Hematopoietic multipotent progenitor cell treated with erythropoietin and hydrocortisone succinate and interleukin-3 and kit ligand, for 8 days (in vitro differentiated cells): ENCODE data around the gene MAT2B.

Source experiments
- DNase-seq: peaks from one replicate; pipeline ENCODE4 v3.0.0-alpha.2; 2015

MAT2B gene

DNA sequence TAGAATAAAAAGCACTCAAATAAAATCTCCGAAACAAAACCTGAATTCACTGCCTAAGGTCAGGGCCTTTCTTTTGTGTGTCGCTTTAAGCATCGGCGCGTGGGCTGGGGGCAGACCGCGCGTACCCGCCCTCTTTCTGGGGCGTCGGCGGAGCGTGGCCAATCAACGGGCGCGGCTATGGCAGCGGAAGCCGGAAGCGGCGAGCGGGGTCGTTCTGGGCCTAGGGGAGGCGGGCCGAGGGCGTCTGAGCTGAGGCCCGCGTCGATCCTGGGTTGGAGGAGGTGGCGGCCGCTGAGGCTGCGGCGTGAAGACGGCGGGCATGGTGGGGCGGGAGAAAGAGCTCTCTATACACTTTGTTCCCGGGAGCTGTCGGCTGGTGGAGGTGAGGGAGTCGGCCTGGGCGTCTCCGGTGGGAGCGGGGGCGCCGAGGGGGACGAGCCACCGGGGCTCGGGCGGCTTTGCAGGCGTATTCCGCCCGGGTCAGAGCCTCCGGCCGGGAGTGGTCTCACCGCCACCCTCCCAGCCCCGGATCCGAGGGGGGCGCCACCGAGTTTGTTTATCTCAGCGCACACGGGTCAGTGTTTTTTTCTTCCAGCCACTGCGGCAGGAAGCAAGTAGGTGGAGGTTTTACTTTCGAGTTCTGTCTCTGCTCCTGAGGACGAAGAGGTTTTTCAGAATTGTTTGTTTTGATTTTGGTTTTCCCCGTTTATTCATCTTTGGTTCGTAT is at the start of gene MAT2B:
MAT2B (plus strand) TSS at position 252 of the 727 bp plus-strand sequence; CDS start at position 320, 68 bp downstream.
- DNase-seq, result peak; percentile 96

DNA sequence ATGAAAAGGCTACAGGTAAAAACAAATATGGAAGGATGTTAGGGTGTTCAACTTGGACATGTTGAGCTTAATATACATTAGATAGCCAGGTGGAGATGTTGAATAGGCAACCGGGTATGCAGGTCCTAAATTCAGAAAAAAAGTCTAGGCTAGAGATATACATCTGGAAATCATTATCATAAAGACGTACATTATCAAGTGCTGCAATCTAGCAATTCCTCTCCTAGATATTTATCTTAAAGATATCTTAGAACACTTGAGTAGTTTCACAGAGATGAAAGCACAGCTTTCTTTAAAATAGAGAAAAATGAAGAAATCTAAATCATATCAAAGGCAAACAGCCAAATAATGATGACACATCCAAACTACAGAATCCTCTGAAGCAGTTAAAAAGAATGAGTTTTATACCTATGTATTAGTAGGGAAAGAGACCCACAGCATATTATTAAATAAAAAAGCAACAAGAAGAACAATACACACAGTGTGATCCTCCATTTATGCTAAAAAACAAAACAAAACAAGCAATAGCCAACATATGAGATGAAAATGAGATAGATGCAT is 49.3 kb upstream of the MAT2B start:
- no peak for DNase-seq

DNA sequence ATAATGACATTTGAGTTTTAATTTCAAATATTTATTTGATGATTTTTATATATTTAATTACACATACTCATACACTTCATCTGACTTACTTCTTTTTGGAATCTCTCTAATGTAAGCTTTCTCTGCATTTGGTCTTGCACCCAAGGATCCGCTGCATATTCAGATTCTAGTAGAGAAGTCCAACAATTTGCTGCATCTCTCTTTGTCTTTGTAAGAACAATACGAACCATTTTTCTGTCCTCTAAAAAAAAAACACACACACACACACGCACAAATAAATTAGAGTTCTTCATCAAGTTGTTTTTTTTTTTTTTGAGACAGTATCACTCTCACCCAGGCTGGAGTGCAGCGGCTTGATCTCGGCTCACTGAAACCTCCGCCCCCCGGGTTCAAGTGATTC is 48.6 kb upstream of the MAT2B start:
- DNase-seq, result no peak

DNA sequence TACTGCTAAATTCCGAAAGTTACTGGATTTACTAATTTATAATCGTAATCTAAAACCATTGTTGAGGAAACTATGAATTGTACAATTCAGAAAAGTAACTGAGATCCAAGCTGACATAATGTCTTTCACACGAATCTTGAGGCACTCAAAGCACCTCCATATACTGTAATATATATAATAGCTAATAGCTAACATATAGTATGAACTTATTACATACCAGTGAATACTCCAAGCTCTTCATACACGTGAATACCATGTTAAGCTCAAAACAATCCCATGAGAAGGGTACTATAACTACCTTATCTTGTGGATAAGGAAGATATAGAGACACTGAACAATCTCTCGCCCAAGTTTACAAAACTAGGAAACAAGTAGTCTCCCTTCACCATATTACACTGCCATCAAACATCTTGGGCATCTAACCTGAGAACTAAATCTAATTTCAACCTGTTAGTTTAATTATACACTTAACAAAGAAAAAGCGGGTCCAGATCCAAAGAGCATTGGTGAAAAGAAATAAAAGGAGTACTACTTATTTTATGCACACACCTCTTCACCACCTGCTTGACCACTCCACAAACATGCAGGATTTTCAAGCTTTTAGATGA is 46.5 kb upstream of the MAT2B start:
- DNase-seq, result peak; percentile 51

DNA sequence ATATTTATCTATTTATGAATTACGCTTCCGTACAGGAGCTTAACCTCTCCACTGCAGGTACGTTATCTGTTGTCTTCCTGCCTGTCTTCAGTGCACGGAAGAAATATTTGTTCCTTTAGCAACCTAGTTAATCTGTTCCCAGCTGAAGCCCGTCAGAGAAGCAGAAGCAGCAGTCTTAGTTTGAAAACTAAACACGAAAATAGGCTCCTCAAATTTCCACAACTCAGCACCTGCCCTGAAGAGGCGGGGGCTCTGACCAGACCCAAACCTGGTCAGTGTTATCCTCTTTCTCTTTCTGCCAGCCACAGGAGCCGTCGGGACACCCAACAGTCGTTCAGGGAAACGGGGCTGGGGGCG is 46.0 kb upstream of the MAT2B start:
- no peak for DNase-seq

DNA sequence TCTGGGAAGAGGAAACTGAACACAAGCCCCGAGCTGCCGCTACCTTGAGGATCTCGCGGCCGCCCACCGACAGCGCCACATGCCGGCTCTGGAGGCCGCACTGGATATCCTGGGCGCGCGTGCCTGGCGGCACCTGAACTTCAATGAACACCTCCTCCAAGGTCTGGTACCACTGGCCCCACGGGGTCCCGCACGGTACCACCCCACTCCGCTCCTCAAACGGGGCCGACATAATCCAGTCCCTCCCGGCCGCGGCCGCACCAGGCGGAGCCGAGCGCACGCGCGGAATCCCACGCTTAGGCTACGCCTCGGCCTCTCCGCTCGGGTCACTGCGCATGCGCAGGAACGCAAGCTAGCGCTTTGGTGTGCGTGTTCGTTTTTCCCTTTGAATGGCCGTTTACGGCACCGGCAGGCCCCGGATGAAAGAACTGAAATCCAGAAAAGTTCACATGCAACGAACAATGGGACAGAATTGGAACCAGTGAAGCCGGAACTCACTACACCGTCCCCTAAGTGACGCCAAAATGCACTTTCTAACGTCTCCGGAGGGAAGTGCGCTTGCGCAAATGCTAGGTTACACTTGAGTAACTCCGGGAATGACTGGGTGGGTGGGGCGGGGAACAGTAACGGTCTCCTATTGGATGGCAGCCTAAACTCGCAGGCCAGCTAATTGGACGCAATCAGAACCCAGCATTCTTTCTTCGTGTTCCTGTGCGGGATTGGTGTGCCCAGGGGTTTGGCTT is 45.4 kb upstream of the MAT2B start, which contains the start of gene NUDCD2:
NUDCD2 (minus strand) TSS at position 284 of the 743 bp plus-strand sequence; CDS start at position 232, 52 bp downstream.
- DNase-seq, result peak; percentile 99

DNA sequence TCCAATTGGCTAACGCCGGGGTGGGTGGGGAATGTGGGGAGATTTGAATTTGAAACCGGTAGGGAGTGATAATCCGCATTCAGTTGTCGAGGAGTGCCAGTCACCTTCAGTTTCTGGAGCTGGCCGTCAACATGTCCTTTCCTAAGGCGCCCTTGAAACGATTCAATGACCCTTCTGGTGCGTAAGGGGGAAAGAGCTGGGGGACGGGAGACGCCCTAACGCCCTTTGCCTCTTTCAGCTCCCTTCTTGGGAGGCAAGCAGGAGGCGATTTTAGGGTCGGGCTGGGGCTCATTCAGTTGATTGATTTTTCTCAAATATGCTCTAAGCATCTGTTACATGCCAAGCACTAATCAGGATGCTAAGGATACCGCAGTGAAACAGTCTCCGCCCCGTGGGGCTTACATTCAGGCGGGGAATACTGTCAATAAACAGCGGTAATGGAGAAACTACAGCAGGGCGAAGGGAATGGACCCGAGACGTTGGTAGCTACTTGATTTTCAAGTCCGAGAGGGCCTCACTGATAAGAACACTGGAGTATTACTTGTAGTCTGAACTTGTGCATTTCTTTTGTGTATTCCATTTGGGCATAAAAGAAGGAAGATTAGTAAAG is 44.8 kb upstream of the MAT2B start, which contains the start of gene HMMR:
HMMR (plus strand) TSS at position 71 of the 610 bp plus-strand sequence; CDS start at position 132, 61 bp downstream.
- DNase-seq, result peak; percentile 72

DNA sequence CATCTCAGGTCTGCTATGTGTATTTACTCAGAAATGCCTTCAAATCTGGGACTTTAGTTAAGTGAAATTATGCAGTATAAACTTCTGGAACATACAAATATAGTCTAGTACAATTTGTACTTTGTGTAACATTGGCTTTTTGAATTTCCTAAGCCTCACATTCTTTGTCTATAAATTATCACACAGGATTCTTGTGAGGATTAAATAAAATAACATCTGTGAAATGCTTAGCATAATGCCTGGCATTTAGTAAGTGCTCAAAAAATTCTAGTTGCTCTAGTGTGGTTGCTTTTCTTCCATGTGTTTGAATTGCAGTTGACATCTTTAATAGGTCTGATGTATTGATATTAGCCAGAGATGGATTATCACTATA is 42.4 kb upstream of the MAT2B start:
- DNase-seq, result no peak

DNA sequence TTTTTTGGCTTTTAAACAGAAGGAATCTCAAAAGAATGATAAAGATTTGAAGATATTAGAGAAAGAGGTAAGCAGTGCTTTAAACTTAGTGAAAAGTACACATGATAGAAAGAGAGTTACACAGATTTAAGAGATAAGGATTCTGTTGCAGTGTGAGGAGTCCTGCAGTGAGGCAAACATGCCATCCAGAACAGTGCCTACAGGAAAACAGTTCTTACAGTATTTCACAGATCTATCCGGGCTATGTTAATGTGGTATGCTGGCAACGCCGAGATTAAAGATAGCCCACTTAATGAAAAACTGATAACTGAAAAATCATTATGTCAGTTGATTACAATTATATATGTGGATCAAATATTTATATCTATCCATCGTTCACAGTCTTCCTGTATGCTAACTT is 37.7 kb upstream of the MAT2B start:
- no peak for DNase-seq

DNA sequence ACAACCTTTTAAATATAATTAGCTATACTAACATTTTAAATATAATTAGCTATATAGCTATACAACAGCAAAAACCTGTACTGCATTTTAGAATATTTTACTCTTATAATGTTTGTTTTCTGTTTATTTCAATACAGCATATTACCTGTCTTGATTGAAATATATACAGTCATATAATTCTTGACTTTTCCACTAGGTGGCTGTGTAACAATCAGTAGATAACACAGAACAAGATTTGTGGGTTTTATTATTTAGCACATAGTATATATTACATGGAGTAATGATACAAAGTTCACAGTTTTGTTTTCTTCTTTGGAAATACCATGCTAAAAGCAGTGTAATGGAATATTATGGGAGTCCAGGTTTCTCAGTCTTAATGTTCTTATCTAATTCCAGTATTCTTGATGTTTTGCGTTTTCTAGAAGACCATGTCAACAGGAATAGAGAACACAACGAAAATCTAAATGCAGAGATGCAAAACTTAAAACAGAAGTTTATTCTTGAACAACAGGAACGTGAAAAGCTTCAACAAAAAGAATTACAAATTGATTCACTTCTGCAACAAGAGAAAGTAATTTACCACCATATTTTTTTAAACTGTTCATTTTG is 31.7 kb upstream of the MAT2B start:
- peak; percentile 34 for DNase-seq

DNA sequence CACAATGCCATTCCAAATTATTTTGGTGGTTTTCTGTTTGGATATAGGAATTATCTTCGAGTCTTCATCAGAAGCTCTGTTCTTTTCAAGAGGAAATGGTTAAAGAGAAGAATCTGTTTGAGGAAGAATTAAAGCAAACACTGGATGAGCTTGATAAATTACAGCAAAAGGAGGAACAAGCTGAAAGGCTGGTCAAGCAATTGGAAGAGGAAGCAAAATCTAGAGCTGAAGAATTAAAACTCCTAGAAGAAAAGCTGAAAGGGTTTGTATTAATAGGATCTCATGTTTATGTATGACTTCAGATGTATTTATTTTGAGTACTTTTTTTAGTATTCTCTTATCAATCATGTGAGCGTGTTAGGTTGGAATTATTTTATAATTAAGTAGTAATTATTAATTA is 30.0 kb upstream of the MAT2B start:
- no peak for DNase-seq

DNA sequence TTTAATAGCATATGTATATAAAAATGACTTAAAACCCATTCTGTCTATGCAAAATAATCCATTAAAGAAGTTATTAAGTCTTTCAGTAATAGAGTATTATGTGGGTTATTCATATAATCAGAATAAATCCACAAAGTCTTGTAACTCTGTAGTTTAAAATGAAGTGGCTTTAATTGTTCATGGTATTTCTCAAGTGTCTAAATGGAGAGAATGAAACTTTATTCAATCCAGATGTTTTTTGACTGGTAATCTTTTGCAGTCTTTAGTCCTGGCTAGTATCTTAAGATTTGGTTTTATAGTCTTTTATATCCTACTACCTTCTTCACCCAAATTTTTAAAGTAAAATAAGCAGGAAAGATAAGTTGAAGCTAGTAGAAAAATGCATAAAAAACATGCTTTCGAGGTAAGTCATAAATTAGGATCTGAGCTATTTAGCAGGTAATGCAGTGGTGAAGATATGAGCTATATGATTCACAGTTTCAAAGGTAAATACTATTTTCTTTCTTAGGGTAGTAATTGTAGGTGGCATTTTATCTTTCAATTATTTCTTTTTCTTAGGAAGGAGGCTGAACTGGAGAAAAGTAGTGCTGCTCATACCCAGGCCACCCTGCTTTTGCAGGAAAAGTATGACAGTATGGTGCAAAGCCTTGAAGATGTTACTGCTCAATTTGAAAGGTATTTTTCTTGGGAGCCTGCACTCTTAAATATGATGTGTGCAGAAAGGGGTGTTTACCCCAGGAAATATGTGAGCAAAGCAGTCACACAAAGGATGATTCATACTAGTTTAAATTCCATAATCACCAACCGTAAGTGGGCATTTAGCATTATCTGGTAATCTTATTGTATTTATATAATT is 27.1 kb upstream of the MAT2B start:
- no peak for DNase-seq

DNA sequence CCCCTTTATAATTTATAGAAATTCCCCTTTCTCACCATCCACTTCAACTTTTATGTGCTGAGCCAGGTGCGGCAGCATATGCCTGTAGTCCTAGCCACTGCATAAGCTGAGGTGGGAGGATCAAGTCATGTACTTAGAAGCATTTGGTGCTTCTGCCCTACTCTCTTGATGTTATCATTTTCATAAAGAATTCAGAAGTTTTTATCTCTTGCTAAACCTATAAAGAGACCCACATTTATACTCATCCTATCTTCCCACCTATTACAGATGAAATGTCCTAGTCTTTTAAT is 26.5 kb upstream of the MAT2B start:
- no peak for DNase-seq

DNA sequence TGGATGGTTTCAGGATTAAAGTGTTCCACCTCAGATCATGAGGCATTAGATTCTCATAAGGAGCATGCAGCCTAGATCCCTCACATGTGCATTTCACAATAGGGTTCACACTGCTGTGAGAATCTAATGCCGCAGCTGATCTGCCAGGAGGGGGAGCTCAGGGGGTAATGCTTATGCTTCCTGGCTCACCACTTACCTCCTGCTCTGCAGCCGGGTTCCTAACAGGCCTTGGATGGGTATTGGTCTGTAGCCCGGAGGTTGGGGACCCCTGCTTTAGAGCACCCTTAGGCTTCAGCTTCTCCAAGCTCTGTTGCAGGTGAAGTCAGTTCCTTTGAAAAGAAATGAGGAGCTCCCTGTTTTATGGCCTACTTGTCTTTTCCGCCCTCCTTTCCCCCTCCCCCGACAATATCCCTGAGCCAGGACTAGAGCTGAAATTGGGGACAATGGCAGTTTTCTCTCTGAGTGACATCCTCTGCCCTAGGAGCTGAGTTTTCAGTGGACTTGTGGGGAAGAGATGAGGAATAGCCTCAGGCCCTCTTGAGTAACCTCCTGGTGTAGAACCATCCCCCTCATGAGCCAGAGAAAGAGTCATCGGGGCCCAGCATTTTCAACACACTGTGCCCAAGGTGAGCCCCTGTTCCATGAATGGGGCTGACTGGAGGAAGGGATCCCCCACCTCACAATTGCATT is 16.2 kb upstream of the MAT2B start:
- peak; percentile 48 for DNase-seq

DNA sequence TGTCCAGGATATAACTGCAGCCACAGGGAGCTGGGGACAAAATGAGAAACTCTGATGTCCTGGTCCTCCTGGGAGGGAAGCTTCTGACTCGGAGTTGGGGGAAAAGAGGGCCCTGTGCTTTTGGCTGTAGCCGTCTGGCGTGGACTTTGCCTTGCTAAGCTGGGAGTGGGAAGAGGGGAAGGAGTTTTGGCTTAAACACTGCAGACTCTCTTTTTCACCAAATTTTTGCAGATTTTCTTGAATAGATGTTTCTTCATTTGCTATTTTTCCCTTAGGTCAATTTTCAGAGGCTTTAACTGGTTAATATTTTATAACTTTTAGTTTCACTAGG is 15.7 kb upstream of the MAT2B start:
- no peak for DNase-seq

DNA sequence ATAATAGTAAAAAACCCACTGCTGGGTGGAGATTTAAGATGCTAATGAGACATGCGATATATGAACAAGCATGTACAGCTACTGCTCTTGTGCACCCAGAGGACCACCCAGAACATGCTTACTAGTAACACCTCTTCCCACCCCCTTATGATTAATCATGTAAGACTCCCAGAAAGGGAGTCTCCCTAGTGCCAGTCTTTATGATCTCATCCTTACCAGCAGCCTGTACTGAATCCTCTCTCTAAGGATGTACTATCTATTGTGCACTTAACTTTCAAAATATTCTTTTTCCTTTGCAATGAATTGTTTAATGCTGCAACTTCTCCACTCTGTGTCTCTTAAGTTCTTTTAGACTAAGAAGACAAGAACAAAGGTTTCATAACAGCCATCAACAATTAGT is 9.1 kb upstream of the MAT2B start:
- no peak for DNase-seq

DNA sequence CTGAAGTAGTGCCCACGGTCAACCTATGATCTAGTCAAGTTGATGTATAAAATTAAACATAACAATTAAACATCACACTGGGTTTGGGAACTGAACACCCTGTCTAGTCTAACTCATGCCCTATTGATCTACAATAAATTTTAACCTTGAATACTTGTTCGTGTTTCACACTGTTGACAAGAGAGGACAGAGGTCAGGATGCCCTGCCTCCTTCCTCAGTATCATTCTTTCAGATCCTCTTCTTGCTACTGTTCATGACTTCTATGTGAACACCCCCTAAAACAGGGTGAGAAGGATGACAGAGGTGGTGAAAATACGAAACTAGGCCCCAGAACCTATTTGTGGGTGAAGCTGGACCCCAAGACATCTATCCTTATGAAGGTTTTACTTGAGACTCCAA is 8.1 kb upstream of the MAT2B start:
- DNase-seq, result no peak

DNA sequence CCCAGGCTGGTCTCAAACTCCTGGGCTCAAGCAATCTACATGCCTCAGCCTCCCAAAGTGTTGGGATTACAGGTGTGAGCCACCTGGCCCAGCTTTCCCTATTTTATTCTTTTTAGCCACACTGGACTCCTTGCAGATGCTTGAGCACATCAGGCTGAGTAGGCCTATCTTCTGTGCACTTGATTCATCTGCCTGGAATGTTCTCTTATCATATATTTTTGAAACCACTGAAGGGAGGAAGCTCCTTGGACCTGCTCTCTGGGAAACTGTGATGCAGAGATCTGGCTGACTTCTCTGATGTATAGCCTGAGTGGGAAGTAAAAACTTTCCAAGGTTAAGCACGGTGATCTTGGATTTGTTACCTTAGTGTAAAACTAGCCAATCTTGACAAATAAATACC is 6.5 kb upstream of the MAT2B start:
- DNase-seq, result no peak

DNA sequence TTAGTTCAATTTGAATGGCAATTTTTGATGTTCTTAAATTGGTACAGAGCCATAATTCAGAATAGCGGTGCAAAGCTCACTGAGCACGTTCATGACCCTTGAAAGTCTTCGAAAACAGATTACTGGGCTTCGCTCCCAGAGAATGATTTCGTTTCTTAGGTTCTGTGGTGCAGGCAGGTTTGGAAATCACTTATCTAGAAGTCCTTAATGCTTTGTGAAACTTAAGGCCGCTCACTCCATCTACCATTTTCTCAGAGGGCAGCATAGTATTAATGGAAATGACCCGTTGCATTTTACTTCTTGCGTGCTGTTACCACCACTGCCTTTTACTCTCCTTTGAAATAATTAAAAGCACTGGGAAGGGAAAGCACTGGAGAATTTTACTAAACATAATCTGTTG is 2.9 kb upstream of the MAT2B start:
- DNase-seq, result no peak

DNA sequence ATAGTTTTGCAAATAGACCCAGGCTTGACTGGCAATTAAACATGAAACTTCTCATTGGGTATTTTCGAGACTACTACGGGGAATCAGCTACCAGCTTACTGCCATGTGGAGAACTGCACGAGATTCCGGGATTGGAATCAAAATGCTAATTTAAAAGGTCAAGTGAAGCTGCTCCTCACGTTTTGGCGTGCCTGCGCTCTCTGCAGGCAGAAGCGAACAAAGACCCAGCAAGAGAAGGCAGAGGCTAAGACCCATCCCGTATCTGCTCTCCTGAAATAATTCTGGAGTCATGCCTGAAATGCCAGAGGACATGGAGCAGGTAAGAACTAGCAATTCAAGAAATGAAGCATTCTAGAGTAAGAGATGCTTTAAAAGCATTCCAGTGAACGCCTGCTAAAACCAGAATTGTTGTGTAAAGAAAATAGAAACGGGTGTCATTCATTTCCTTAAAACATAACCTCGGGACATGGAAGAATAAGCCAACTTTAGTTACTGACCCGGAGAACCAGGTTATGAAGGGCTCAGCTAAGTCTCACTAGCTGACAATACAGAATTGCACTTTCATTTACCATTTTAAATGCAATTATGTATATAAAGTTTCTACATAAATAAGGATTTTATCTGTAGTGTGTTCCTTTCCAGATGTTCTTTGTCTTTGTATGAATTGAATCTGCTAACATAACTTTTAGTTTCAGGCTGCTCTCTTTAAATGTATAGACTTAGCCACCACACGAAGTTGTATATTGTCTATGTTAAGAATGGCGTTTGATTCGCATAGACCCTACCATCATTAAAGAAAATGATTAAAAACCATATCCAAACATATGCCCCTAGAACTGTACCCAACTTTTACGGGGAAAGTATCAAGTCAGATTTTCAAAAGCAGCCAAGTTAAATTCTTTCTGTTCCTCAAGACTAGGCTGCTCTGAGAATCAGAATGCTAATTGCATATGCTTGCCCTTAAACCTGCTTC is 2.0 kb upstream of the MAT2B start:
- peak; percentile 90 for DNase-seq
